Frontal cortex (tissue), 4 donors: ENCODE measurements around the gene SCT. TPM values are rescaled to one million over a fixed set of nuclear protein-coding genes. Genes with fewer than 3 reads are reported as not detected.
A peak's percentile ranks its signal among the peaks of the same experiment; 100 is the strongest.

Source experiments
- DNase-seq, 2 donors: peaks; one replicate each; pipeline ENCODE4 v3.0.0; 2012; ENCODE audit warnings: low spot score in 2 of 2
- FAIRE-seq: peaks from 2 replicates; lab custom pipeline; 2012; peaks lifted over from hg19 to GRCh38; lab: Jason Lieb, UNC
- total RNA-seq: library from RNA; depleted of rRNA; stranded (reverse); fragments of >200 nt; gene quantifications from one replicate; pipeline ENCODE4 v1.2.3, GENCODE V29; 2014
- donor health status: control.
- donor health status: control.
- donor health status: control.

SCT gene
- total RNA-seq, 1 donor from 2014 or later = not detected

GRCh38 chr11:624705-625635 is 2.0 kb downstream of the SCT start, which contains the start of gene CDHR5:
TSS of gene CDHR5 (minus strand) at chr11:624955. CDS start at chr11:624902, 53 bp downstream.
- FAIRE-seq = no peak
- DNase-seq = no peak

GRCh38 chr11:623999-624704 is 2.8 kb downstream of the SCT start:
- FAIRE-seq (no peak), DNase-seq (no peak)

DNA sequence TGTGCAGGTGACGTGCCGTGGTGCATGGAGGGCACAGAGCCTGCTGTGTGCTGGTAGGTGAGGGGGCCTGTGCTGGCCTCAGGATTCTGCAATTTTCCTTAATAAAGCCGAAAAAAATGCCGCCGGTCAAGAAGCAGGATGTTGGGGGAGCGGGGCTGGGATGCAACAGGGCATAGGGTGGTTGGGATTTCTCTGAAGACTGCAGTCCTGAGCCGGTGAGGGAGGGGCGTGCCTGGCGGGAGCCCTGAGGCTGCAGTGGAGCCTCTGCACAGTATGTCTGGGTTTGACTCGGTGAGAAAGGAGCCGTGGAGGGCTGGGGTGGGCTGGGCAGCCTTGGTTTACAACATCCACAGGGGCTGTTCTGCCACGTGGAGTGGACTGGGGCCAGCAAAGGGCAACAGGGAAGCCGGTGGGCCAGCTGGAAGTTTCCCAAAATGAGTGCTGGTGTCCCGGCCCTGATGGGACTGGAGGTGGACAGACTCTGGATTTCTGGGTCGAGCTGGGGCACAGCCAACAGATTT is 3.6 kb downstream of the SCT start:
- DNase-seq (no peak), FAIRE-seq (no peak)

DNA sequence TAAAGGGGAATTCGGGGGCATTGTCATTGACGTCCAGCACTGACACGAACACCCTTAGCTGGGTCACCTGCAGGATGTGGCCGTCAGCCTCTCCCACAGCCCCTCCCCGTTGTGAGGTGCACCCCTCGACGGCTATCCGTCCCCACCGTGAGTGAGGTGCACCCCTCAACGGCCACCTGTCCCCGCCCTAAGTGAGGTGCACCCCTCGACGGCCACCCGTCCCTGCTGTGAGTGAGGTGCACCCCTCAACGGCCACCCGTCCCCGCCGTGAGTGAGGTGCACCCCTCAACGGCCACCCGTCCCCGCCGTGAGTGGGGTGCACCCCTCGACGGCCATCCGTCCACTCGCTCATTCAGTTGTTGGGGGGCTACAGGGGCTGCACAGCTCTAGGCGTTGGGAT is 5.1 kb downstream of the SCT start:
- DNase-seq (no peak), FAIRE-seq (no peak)

DNA sequence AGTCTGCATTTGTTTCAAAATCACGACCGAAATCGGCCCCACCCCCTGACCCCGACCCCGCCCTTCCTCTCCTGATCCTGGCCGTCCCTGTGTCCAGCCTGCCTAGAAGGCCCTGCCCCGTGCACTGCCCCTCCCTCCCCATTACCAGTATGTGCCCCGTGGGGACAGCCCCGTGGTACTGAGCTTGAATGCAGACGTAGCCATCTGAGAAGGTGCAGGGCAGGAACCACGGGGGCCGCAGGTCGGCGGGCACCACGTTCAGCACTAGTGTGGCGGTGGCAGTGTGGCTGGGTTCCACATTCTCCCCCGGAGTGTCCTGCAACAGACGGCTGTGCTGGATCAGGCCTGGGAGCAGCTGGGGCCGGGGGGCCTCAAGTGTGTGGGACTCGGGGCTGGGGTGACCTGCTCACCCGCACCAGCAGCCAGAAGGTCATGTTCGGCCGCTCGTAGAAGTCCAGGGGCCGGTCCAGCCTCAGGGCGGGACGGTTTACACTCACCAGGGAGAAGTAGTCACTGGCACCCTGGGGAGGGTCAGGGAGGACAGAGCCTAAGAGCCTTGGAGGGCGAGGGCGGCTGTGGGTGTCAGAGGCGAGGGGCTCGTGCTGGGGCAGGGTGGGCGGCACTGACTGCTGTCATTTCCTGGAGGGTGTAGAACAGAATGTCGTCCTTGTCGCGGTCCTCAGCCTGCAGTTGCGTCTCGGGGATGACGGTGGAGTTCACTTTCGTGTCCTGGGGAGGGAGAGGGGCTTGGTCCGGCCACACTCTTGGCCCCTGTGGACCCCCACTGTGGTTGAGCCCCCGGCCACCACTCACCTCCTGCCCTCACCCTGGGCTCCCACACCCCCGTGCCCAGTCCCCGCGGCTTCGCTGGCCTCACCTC is 5.8 kb downstream of the SCT start:
- no peak for DNase-seq
- FAIRE-seq = no peak

- no peak for DNase-seq
- FAIRE-seq = no peak
These were observed 6.8 kb downstream of the SCT start for GRCh38 chr11:620201-620600.

DNA sequence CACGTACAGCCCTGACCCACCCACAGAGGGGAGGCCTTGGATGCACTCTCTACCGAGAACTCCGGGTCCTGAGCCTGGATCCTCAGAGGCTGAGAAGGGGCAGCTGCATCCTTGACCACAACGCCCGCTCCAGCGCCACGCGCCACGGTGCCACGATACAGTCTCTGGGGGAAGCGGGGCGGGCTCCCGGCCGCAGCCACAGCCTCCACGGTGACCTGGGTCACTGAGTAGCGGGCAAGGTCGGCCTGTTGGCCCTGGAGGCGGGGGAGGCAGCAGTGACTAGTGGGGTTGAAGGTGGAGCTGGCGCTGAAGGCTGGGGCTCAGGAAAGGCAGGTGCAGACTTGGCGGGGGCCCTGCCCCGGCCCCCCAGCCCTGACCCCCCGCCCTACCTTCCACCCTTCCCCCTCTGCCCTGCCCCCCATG is 7.3 kb downstream of the SCT start:
- DNase-seq = no peak
- no peak for FAIRE-seq

DNA sequence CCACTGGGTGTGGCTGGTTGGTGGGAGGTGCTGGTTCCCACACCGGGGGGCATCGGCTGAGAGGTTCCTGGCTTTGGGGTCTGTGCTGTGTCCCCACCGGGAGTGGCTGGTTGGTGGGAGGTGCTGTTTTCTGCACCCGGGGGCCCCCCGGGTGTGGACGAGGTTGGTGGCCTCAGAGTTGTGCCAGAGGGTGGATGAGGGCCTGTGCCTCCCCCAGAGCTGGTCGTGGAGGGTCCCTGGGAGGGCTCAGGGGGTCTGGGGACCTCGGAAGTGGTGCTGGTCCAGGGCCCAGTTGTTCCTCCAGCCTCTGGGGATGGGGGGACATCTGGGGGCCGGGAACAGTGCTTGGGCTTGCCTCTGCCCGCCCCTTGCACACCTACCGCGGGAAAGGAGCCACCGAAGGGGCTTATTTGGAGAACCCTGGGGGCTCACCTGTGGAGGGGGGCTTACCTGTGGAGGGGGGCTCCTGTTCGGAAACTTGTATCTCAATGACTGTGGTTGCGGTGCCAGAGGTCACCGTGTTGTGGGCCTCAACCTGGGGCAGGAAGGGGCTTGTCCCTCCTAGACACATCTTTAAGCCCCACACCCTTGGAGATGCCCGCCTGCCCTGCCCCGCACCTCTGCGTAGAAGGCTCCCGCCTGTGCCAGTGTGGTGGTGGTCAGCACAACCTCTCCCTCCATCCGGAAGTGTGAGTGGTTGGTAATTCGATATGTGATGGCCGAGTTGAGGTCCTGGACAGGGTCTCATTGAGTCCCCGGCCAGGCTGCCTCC is 7.9 kb downstream of the SCT start:
- DNase-seq = no peak
- no peak for FAIRE-seq

GRCh38 chr11:617912-618682 is 8.9 kb downstream of the SCT start:
- FAIRE-seq (no peak), DNase-seq (no peak)

DNA sequence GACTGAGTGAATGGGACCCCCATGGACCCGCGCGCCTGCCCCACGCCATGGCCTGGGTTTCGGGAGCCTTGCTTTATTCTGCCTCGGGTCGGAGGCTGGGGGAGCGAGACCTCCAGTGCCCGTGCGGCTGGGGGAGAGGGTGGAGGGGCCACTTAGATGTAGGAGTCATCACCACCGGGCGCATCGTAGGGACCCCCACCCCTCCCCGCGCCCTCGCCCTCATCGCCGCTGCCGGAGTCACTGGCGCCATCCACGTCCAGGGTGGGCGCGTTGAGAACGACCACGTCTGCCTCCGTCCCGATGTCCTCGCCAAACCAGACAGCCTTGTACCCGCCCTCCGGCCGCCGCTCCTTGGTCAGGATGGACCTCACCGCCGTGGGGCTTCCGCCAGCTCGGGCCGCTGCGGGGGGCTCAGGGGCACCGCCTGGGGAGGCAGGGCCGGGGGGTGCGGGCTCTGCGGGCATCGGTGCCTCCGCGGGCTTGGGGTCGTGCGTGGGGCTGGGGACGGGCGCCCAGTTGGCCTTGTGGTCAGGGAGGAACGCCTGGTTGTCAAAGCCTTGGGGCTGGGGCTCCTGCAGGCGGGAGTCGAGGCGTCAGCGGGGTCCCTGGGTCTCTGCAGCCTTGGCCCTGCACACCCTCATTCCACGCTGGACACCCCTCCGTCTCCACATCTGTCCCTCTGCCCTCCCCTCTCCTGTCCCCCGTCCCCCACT is 9.6 kb downstream of the SCT start:
- FAIRE-seq (no peak), DNase-seq (no peak)

DNA sequence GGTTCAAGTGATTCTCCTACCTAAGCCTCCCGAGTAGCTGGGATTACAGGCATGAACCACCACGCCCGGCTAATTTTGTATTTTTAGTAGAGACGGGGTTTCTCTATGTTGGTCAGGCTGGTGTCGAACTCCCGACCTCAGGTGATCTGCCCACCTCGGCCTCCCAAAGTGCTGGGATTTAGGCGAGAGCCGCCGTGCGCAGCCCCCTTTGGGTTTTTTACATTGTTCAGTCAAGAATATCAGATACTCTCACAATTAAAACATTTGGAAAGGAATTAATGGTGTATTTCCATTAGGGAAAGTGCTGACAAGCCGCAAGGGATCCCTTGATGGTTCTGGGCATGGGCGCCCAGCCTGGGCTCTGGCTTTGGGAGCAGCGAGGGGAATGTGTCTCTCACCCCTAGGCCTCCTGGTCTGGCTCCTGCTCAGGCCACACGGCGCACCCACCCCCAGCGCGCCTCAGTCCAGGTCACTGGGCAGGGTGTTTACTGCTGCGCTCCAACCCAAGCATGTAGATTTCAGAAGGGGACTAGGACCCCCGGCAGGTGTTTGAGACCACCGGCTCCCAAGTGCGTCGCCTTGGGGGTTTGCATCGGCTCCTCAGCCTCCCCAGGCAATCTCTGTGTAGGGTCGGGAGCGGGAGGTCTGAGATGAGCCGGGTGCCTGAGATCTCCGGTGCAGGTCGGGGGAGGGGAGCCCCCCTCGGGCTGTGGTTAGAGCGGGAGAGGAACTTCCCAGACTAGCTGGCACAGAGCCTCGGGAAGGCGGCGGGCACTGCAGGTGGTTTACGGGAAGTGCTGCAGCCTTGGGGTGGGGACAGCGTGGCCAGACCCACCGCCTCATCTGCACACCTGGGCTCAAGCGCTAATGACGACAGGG is 10.4 kb downstream of the SCT start:
- DNase-seq = no peak

DNA sequence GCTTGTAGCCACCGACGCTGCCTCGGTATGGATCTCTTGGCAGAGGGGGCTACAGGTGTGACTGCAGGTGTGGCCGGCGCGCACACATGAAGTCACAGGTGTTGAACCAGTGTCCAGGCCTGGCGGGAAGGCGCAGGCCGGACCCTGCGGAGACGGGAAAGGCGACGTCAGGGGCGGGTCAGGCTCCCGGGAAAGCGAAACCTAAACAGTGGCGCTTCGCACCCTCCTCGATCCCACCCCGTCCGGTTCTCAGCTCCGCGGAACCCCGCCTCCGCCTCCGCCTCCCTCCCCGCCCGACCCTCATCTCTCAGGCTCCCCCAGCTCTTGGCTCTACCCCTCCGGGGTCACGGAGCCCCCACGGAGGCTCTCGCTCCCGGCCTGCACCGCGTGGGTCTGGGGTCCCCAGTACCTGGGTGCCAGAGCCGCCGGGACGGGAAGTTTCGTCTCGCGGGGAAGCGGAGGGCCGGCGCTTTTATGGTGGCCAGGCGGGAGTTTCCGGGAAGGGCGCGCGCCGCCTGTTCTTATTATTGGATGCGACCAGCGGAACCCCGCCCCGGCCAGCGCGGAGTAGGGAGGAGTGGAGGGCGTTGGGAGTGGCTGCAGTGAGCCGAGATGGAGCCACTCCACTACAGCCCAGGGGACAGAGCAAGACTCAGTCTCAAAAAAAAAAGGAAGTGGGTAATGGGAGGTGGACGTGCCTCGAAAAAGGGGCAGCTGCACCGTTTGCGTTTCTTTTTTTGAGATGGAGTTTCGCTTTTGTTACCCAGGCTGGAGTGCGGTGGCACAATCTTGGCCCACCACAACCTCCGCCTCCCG is 11.3 kb downstream of the SCT start, which contains the start of gene IRF7:
IRF7 (minus strand) TSS at position 447 of the 816 bp plus-strand sequence. CDS start 586 bp downstream, outside the sequence.
- no peak for FAIRE-seq
- DNase-seq = peak; percentile 93 to 94

More for the DNA sequence above, 10.4 kb downstream of the SCT start:
- FAIRE-seq = no peak

GRCh38 chr11:614623-615503 is 12.1 kb downstream of the SCT start:
- no peak for DNase-seq
- FAIRE-seq = no peak

DNA sequence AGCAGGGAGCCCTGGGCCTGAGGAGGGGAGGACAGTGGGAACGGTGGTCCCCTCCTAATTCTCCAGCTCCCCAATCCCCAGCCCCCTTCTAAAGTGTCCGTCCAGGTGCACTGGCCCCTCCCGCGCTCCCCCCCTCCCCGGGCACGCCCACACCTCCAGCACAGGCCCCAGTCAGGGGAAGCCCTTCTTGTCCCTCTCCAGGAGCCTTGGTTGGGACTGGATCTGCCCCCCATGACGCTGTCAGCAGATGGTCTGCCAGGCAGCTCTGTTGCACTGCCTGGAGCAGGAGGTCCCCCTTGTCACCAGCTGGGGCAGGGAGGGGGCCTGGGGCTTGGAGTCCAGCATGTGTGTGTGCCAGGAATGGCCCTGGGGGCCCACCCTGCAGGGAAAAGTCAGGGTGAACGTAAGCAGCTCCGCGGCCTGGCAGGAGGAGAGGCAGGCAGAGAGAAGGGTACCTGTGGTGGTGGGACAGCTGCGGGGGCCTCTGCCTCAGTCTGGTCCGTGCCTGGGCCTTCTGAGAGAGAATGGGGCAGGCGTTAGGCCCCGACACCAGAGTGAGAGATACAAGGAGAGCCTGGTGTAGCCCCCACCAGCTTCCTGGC is 12.9 kb downstream of the SCT start:
- FAIRE-seq (no peak), DNase-seq (no peak)
